NCI-H226 (cell line): ENCODE measurements around the gene LRRIQ3.

Source experiments
- DNase-seq: peaks from one replicate; pipeline ENCODE4 v3.0.0-alpha.2; 2015

LRRIQ3 gene

GRCh38 chr1:74107394-74107793 is 90.6 kb downstream of the LRRIQ3 start:
- no peak for DNase-seq

DNA sequence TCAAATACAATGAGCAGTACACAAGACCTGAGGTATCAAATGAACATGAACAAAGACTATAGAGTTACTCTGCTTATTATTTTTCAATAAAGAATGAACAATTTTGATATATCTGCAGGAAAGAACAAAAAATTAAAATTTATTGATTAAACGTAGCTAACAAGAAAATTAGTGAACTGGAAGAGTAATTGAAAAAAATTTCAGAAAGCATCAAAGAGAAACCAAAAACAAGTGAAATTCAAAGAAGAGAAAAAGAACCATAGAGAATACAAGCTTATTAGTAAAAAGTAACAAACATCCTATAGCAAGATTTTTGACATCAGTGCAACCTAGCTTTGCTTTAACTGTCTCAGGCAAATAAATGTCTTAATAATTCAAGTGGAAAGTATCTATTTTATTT is 106.6 kb downstream of the LRRIQ3 start:
- DNase-seq = no peak

GRCh38 chr1:74083128-74083527 is 114.8 kb downstream of the LRRIQ3 start:
- no peak for DNase-seq

GRCh38 chr1:74065081-74065480 is 132.9 kb downstream of the LRRIQ3 start:
- no peak for DNase-seq

DNA sequence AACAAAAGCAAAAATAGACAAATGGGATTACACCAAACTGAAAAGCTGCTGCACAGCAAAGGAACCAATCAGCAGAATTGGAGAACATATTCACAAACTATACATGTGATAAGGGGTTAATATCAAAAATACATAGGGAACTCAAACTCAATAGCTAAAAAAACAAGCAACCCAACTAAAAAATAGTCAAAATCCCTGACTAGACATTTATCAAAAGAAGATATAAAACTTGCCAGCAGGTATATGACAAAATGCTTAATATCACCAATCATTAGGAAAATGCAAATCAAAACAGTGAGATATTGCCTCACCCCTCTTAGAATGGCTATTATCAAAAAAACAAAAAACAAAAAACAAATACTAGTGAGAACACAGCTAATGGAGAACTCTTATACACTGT is 140.3 kb downstream of the LRRIQ3 start:
- no peak for DNase-seq

- no peak for DNase-seq
Observed at GRCh38 chr1:74053407-74053806, 144.6 kb downstream of the LRRIQ3 start.

DNA sequence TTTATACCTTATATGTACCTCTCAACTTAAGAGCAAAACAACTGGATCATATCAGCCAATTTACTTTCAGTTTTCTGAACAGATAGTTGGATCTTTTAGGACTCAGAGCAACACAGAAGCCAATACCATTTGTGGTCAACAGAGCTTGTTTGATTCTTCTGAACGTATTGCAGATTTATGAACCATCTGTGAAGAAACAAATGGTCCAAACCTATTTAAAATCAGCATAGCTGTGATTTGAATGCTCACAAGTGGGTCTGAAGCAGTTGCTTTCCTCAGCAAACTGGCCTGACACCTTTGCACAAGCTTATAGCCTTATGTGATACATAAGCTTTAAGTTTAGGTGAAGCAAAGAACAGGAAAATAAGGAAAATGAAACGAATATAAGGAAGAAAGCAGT is 147.6 kb downstream of the LRRIQ3 start:
- no peak for DNase-seq

DNA sequence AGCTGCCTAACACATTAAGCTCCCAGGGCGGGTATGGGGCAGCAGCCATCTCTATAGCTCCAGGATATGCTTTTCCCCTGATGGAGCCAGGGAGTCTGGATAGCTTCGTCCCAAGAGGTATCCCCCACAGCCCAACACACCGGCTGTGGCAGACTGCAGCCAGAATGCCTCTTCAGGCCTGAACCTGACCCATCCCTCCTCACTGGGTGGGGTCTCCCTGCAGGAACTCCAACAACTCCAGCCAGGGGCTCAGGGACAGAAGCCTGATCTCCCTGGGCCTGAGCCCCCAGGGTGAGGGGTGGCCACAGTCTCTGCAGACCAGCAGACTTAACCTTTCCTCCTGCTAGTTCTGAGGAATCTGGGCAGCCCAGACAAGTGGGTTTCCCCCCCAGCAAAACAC is 159.9 kb downstream of the LRRIQ3 start:
- no peak for DNase-seq

GRCh38 chr1:74012583-74012982 is 185.4 kb downstream of the LRRIQ3 start:
- no peak for DNase-seq

DNA sequence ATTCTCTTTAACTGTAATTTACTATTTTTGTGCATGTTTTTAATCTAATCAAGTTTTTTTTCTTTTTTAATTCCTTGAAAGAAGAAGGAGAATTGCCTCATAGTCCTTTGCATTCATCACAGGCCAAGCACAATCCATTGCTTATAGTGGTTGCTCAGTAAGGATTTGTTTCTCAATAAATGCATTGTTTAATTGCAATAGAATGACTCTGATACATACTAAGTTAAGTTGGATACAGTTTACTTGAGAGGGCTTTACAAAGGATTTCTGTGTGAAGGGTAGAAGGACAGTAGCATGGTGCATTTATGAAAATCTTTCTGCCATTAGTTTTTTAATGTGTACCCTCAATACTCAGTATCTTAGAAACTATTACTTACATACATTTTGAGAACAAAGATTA is 186.2 kb downstream of the LRRIQ3 start:
- no peak for DNase-seq

DNA sequence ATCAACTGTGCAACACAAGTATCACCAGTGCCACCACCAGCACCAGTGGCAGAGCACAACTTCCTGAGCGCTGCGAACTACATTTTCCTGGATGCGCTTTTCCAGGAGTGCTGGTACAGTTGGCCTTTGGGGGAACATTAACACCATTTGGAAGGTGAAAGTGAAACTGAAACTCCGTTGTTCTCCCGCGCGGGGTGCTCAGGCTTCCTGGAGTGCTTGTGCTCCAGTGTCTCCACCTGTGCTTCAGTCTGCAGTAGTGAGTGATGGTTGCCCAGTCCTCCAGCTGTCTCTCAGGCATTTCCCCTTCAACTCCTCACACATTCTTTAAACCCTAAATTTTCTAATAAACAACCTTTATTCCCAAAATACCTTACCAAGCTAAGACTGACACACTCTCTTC is 187.8 kb downstream of the LRRIQ3 start:
- DNase-seq = no peak

DNA sequence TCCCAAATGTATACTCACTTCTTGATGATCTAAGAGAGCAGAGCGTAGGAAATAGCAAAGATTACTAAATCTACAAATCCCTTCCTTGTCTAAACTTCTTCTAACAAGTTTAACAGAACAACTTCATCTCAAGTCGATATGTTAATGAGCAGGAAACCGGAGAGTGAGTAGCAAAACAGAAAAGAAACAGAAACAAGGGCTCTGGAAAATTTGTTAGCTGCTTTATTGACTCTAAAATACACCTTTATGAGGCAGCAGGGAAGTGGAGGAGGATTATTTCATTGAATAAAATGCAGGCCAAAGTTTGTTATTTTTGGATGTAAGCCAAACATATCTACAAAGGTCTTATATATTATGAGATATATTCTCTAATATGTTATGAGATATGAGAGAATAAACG is 192.4 kb downstream of the LRRIQ3 start:
- DNase-seq = no peak

- DNase-seq = no peak
Observed at GRCh38 chr1:74003806-74004205, 194.2 kb downstream of the LRRIQ3 start.

DNA sequence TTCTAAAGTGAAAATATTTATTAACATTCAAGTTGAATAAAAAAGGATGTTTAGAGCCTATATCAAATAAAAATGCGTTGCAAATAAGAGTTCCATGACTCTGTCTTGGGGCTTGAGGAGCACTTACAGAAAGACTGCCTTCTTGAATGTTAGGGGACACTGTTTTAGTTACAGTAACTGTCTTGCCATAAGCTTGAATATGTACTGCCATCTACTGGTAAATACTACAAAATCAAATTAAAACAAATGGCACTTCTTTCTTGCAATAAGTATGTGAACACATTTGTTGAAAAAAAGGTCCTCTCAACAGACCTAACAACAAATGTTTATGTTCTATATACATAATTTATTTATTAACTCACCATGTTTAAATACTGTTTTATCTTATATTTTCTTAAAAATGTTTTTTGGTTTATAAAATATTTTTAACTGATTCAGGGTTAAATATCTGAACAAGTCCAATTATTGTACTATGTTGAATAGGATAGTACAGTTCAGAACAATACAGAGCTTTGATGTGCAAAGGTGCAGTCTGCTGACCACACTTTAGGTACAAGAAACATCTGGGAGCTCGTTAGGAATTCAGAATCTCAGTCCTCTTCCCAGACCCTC is 199.5 kb downstream of the LRRIQ3 start:
- no peak for DNase-seq

GRCh38 chr1:73980324-73981040 is 217.5 kb downstream of the LRRIQ3 start:
- no peak for DNase-seq

DNA sequence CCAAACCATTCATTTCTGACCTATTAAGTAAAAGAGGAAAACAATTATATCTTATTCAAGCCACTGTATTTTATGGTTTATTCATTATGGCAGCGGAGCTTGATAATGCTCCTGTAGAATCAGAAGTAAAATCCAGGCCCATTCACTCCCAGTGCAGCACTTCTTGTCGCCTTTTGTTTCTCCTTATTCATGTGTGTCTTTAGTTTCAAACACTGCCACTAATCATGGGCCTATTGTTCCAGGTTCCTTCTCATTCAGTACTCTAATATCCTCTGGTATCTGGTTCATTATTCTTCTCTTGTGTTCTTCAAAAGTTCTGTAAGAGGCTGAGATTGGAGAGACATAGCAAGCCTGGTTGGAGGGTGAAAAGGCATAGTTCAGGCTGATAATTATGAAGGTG is 218.3 kb downstream of the LRRIQ3 start:
- no peak for DNase-seq

DNA sequence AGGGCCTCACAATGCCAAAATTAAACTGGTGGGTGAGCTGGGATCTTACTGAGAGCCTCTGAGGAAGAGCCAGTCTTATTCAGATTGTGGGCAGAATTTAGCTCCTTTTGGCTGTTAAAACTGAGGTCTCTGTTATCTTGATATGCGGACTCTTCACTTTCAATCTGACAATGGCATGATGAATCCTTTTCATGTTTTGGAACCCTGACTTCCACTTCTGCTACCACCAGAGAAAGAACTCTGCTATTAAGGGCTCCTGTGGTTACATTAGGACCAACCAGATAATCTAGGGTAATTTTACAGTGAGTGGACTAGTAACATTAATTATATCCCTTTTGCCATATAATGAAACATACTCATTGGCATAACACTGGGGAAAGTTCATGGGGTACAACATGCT is 219.0 kb downstream of the LRRIQ3 start:
- no peak for DNase-seq
